Loucy (cell line): ENCODE measurements around the gene SLAMF8.

Experiments used
- EZH2phosphoT487 ChIP-seq: fragments of 200-600 bp; IDR thresholded peaks from 2 replicates; pipeline ENCODE4 v1.6.1; 2018; ENCODE audit warnings: antibody characterized with exemption, mild to moderate bottlenecking, moderate library complexity, borderline replicate concordance
- TF ChIP-seq, protein P1 (sequence below): fragments of 200-600 bp; sonication (generic); conservative IDR thresholded peaks from 2 replicates; pipeline ENCODE4 v1.5.1; 2014; ENCODE audit warnings: mild to moderate bottlenecking, antibody characterized with exemption, low read length

DNA sequence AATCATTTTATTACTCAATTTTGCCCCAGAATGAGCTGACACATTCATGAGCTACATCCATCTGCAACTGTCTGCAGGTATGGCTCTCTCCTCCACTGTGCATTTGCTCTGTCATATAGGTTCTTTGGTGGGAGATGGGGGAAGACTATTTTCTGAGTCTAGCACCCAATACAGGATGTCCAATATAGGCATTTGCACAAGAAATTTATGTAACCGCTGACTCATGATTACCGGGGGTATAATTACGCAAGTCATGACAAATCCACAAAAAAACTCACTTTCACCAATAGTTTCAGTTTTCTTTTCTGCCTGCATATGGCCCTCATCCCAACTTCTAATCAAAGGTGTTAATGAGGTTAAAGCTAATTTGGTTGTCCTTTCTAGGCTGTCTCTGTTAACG lies 53.3 kb downstream of the SLAMF8 start:
- TF ChIP-seq, protein P1, sequence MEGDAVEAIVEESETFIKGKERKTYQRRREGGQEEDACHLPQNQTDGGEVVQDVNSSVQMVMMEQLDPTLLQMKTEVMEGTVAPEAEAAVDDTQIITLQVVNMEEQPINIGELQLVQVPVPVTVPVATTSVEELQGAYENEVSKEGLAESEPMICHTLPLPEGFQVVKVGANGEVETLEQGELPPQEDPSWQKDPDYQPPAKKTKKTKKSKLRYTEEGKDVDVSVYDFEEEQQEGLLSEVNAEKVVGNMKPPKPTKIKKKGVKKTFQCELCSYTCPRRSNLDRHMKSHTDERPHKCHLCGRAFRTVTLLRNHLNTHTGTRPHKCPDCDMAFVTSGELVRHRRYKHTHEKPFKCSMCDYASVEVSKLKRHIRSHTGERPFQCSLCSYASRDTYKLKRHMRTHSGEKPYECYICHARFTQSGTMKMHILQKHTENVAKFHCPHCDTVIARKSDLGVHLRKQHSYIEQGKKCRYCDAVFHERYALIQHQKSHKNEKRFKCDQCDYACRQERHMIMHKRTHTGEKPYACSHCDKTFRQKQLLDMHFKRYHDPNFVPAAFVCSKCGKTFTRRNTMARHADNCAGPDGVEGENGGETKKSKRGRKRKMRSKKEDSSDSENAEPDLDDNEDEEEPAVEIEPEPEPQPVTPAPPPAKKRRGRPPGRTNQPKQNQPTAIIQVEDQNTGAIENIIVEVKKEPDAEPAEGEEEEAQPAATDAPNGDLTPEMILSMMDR = no peak
- no peak for TF ChIP-seq EZH2phosphoT487
